Loucy (cell line): Measurements from ENCODE around the gene TNS3.

Experiments
- EZH2phosphoT487 ChIP-seq: fragments of 200-600 bp; IDR thresholded peaks from 2 replicates; pipeline ENCODE4 v1.6.1; 2018; ENCODE audit warnings: antibody characterized with exemption, mild to moderate bottlenecking, moderate library complexity, borderline replicate concordance
- TF ChIP-seq, protein P1 (sequence below): fragments of 200-600 bp; sonication (generic); conservative IDR thresholded peaks from 2 replicates; pipeline ENCODE4 v1.5.1; 2014; ENCODE audit warnings: mild to moderate bottlenecking, antibody characterized with exemption, low read length

DNA sequence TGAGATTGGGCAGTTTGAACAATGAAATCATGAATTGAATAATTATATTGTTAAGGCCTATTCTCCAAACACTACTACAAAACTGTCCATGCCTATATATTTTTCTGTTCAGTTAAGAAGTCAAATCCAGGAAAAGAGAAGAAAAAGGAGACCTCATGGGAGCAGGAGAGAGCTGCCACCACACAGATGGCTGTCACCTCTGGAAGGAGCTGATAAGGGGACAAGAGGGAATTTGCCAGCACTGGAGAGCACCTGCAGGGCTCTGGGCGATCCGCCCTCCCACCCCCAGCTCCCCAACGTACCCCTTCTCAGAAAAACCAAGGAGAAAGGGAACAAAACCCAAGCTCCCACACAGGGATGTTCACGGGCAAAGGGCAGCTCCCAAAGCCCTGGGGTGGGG lies 227.8 kb downstream of the TNS3 start:
- TF ChIP-seq, protein P1, sequence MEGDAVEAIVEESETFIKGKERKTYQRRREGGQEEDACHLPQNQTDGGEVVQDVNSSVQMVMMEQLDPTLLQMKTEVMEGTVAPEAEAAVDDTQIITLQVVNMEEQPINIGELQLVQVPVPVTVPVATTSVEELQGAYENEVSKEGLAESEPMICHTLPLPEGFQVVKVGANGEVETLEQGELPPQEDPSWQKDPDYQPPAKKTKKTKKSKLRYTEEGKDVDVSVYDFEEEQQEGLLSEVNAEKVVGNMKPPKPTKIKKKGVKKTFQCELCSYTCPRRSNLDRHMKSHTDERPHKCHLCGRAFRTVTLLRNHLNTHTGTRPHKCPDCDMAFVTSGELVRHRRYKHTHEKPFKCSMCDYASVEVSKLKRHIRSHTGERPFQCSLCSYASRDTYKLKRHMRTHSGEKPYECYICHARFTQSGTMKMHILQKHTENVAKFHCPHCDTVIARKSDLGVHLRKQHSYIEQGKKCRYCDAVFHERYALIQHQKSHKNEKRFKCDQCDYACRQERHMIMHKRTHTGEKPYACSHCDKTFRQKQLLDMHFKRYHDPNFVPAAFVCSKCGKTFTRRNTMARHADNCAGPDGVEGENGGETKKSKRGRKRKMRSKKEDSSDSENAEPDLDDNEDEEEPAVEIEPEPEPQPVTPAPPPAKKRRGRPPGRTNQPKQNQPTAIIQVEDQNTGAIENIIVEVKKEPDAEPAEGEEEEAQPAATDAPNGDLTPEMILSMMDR = no peak
- no peak for TF ChIP-seq EZH2phosphoT487
